ENCODE measurements around the gene NR1D2.

Gene NR1D2

GRCh38 chr3:23966328-23966727 lies 21.2 kb downstream of the NR1D2 start:
- DNase-seq (ENCODE audit: low spot score), result no peak

DNA sequence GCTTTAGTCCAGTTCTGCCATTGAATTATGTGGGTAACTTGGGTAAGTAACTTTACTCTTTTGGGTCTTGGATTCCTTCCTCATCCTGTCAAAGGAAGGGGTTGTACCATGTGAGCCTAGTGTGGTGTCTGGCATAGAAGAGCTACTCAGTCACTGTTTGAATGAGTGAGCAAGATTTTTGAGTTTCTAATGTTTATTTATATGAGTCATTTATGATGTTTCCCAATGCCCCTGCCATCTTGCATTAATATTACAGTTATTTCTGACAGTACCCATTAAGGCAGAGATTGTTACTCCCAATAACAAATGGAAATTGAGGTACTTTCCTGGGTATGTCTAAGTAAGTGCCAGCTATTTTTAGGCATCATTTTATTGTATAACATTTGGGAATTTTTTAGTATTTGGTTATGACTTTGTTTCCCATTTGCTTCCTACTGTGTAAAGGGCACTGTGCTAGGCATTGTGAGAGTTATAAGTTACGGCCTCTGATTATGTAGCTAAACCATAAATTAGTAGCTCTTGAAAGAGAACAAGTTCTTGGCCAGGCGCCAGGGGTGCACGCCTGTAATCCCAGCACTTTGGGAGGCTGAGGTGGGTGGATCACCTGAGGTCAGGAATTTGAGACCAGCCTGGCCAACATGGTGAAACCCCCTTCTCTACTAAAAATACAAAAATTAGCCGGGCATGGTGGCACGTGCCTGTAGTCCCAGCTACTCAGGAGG lies 23.5 kb downstream of the NR1D2 start:
- peak; percentile 35 for DNase-seq (ENCODE audit: low spot score)

DNA sequence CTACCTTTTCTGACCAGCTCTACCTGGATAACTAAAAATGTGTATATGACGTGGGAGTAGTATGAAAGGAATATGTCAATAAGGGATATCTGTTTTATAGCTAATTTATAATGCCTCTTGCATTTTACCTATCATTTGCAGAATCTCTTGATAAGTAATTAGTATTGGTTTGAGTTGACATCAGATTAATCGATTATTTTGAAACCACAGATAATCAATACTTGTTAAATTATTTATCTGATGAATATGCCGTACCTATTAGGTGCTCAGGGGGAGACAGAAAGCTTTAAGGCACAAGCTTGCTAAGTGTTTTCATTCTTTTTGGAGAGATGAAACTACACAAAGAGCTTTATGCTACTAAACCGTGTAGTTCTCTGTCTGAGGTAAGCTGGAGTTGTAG lies 24.3 kb downstream of the NR1D2 start:
- no peak for DNase-seq (ENCODE audit: low spot score)

GRCh38 chr3:23971684-23972083 lies 26.6 kb downstream of the NR1D2 start:
- no peak for DNase-seq (ENCODE audit: low spot score)

- DNase-seq (ENCODE audit: low spot score), result no peak
These were observed 31.5 kb downstream of the NR1D2 start for GRCh38 chr3:23976555-23976954.

- DNase-seq (ENCODE audit: low spot score), result peak; percentile 27
These were observed 34.5 kb downstream of the NR1D2 start for GRCh38 chr3:23979569-23979968.

- no peak for DNase-seq (ENCODE audit: low spot score)
These were observed 36.0 kb downstream of the NR1D2 start for GRCh38 chr3:23981136-23981535.

DNA sequence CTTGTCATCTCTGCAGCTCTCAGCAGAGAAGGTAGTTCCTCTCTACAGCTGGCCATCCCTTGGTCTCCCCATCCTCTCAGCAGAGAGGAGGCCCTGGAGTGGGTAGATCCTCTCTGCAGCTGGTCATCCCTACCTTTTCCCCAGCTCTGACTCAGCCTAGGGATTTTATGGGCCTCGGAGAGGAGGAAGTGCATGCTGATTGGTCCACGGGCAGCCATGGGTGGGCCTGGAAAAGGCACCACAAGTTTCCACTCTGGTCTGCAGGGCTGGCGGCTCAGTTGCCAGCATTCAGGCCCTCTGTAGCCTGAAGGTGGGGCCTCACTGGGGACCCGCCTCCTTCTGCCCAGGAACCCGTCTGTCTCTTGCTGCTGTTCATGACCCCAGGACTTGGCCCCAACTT lies 36.9 kb downstream of the NR1D2 start:
- DNase-seq (ENCODE audit: low spot score), result no peak

DNA sequence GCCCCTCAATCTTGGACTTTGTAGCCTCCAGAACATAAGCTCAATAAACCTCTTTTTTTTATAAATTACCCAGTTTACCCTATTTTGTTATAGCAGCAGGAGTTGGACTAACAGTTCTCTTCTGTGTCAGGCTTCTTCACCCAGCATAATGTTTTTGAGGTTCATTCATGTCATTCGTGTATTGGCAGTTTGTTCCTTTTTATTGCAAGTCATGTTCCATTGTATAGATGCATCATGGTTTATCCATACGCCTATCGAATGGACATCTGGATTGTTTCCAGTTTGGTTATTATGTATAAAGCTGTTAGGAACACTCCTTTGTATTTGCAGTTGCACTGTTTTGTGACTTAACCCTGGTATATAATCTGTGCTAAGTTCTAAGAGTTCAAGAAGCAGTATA lies 39.8 kb downstream of the NR1D2 start:
- DNase-seq (ENCODE audit: low spot score), result no peak

DNA sequence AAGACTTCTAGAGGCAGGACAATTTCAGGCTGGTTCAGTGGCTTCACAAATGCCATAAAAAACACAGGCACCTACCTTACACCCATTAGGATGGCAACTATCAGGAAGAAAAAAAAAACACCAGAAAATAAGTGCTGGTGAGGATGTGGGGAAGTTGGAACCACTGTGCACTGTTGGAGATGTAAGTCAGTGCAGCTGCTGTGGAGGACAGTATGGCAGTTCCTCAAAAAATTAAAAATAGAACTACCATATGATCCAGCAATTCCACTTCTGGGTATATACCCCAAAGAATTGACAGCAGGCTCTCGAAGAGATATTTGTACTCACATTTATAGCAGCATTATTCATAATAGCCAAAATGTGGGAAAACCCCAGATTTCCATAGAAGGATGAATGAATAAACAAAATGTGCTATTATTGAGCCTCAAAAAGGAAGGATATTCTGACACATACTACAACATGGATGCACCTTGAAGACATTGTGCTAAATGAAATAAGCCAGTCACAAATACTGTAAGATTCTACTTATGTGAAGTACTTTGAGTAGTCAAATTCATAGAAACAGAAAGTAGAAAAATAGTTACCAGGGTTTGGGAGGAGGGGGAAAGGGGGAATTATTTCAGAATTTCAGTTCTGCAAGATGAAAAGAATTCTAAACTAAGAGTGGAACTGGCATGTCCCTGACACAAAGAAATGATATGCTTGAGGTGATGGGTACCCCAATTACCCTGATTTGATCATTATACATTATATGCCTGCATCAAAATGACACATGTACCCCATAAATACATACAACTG lies 40.9 kb downstream of the NR1D2 start:
- DNase-seq (ENCODE audit: low spot score), result no peak

- DNase-seq (ENCODE audit: low spot score), result no peak
These were observed 42.3 kb downstream of the NR1D2 start for GRCh38 chr3:23987356-23987755.

DNA sequence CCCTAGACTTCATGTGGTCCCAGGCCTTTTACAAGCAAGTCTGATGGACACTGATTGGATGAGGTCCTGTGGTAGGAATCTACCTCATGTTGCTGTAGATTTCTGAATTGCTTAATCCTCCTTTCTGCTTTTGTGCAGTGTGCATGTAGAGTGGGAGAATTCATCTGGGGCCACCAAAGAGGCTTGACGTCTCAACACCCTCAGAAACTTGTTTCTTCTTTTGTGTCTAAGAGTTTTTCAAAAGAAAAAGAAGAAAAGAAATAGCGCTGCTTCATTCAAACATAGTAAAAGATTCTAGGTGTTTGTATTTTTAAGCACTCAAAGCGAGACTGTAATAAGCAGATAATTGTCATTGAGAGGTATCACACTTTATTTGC lies 46.2 kb downstream of the NR1D2 start:
- DNase-seq (ENCODE audit: low spot score), result no peak

DNA sequence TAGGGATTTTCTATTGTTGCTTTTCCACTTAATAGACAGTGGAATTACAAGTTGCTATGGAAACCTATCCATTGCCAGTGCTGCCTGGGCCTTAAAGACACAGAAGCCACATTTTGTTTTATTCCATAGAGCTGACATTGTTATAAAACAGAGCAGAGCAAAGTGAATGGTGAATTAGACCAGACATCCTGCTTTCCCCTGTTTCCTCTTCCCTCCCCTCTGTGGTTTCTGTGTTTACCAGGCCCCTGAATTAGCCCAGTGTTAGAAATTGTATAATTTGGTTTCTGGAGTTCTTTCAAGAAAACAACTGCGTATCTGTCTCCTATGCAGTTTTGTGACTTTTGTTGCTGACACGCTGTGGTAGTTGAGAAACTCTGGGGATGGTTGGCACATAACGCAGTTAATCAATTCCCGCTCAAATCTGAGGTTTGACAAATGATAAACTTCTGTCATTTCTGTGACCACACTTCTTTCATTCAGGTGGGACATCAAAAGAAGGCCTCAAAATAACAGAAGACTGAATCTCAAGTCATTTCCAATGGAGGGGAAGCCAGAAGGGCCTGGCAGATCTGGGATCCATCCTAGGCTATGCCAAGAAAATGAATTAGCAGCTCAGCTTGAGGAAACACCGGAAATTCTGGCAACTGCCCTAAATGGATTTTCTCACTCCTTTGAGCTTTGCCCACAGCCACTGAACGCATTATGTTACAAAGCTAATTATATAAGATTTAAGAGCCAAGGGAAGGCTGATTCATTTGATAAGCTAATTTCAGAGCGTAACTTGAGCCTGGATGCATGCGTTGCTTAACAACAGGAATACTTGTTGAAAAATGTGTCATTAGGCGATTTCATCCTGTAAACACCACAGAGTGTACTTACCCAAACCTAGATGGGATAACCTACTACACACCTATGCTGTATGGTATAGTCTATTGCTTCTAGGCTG lies 46.9 kb downstream of the NR1D2 start:
- peak; percentile 33 for DNase-seq (ENCODE audit: low spot score)

- no peak for DNase-seq (ENCODE audit: low spot score)
These were observed 48.6 kb downstream of the NR1D2 start for GRCh38 chr3:23993556-23994243.

GRCh38 chr3:23994244-23994569 lies 49.1 kb downstream of the NR1D2 start:
- no peak for DNase-seq (ENCODE audit: low spot score)

GRCh38 chr3:23995219-23995618 lies 50.1 kb downstream of the NR1D2 start:
- DNase-seq (ENCODE audit: low spot score), result no peak

- peak; percentile 40 for DNase-seq (ENCODE audit: low spot score)
These were observed 51.0 kb downstream of the NR1D2 start for GRCh38 chr3:23996095-23996524.

DNA sequence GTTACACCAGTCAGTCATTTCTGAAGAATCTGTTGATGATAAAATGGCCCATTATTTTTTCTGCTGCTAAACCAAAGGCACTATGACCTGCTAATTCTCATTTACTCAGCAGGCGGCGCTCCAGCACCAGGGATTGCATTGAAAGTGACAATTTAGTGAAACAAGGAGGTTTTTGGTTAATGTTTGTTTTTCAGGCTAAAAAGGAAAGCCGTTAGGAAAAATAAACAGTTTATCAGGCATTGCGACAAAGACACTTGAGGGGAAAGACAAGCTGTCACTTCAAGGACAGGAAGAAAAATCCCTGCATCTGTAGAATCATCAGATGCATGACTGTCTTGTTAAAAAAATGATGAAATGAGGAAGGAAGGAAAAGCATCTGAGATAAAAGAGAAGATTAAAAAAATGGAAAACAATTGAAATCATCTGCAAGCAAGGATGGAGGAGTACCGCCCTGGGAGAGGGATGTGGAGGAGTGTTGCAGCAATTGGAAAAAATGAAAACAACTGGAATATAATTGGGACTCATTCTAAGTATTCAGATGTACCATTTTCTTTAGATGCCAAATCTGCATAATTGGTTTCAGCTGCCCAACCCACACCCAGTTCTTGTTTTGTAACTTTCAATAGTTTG lies 54.0 kb downstream of the NR1D2 start:
- peak; percentile 65 for DNase-seq (ENCODE audit: low spot score)

DNA sequence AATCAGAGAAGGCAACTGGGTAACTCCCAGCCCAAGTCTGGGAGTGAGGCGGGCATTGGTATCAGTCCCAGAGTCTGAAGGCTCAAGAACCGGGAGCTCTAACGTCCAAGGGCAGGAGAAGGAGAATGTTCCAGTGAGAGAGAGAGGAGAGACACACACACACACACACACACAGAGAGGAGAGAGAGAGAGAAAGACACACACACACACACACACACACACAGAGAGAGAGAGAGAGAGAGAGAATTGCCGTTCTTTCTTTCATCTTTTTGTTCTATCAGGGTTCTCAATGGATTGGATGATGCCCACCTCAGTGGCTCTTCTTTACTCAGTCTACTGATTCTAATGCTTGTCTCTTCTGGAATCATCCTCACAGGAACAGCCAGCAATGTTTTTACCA lies 57.0 kb downstream of the NR1D2 start:
- no peak for DNase-seq (ENCODE audit: low spot score)

DNA sequence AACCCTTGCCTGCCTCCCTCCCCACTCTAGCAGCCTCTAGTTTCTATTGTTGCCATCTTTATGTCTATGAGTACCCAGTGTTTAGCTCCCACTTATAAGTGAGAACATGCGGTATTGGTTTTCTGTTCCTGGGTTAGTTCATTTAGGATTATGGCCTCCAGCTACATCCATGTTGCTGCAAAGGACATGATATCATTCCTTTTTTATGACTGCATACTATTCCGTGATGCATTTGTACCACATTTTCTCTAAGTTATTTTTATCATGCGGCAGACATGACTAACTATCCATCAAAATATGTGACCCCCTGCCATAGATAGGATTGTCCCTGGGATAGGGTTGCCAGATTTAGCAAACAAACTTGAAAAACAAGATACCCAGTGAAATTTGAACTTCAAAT lies 58.4 kb downstream of the NR1D2 start:
- DNase-seq (ENCODE audit: low spot score), result no peak

DNA sequence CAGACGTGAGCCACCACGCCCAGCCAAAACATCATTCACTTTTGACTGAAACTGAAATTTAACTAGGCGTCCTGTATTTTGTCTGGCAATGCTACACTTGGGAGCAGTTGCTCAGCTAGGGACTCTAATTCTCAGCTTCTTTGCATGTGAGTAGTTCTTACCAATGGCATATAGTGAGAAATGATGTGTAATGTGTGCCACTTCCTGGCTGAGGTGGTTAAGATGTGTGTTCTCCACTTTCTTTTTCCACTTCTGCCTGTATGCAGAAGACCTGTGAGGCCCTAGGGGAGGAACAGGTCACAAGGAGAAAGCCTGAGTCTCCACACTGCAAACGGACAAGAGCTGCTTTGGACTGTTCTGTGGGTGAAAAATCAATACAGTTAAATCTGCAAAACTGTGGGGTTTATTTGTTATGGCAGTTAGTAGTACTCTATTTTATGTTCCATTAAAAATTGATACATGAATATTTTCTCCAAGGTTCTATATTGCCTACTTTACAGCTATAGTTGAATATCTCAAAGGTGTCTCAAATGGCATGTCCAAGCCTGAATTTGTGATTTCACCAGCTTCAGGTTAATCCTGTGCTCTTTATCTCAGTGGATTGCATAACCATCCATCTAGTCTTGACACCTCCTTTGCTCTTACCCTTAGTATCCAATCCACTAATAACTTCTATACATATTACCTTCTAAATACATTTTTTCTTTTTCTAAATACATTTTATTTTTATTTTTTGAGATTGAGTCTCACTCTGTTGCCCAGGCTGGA lies 59.3 kb downstream of the NR1D2 start:
- no peak for DNase-seq (ENCODE audit: low spot score)

Measured in GM03348 (cell line).